ENCODE results near the gene CHIA.

DNA sequence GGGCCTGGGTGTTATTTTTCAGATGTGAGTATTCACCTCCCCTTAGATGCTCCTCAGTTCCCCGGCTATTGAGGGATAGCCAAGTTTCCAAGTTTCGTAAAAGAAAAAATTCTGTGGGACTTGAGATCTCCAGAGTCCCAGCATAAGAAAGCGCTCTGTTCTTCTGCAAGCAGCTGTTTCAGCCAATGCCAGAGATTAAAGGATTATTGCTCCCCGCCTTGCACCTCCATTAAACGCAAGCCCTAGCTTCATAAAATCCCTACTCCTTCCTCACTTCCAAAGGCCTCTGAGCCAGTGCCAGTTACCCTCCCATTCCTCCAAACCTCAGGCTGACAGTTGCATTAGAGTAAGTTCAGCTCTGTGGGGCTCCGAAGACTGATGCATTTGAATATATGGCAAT is 56.4 kb downstream of the CHIA start:
- TF ChIP-seq, protein P1, sequence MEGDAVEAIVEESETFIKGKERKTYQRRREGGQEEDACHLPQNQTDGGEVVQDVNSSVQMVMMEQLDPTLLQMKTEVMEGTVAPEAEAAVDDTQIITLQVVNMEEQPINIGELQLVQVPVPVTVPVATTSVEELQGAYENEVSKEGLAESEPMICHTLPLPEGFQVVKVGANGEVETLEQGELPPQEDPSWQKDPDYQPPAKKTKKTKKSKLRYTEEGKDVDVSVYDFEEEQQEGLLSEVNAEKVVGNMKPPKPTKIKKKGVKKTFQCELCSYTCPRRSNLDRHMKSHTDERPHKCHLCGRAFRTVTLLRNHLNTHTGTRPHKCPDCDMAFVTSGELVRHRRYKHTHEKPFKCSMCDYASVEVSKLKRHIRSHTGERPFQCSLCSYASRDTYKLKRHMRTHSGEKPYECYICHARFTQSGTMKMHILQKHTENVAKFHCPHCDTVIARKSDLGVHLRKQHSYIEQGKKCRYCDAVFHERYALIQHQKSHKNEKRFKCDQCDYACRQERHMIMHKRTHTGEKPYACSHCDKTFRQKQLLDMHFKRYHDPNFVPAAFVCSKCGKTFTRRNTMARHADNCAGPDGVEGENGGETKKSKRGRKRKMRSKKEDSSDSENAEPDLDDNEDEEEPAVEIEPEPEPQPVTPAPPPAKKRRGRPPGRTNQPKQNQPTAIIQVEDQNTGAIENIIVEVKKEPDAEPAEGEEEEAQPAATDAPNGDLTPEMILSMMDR (IDR thresholded peaks at IDR 0.05), result no peak
- no peak for TF ChIP-seq POLR2A (IDR thresholded peaks at IDR 0.05)
